ENCODE results near the gene CTBP1.
A peak's percentile ranks its signal among the peaks of the same experiment; 100 is the strongest.

The CTBP1 gene

GRCh38 chr4:1265351-1265750 is 16.4 kb upstream of the CTBP1 start:
- DNase-seq (ENCODE audit: insufficient read length, low spot score) (no peak), FAIRE-seq (no peak)
- TF ChIP-seq POLR2AphosphoS5 (IDR thresholded peaks at IDR 0.05; ENCODE audit: low read depth, low read length) = no peak
- TF ChIP-seq TAF1 (IDR thresholded peaks at IDR 0.05; ENCODE audit: low read depth, low read length) = no peak
- no peak for TF ChIP-seq PAX5 (IDR thresholded peaks at IDR 0.05; ENCODE audit: insufficient read depth, low read length, severe bottlenecking)
- TF ChIP-seq SPI1 (IDR thresholded peaks at IDR 0.05; ENCODE audit: low read depth, low read length) = no peak
- TF ChIP-seq POLR2A (IDR thresholded peaks at IDR 0.05; ENCODE audit: low read depth, low read length) = no peak
- no peak for TF ChIP-seq POU2F2 (IDR thresholded peaks at IDR 0.05; ENCODE audit: low read depth, low read length)

DNA sequence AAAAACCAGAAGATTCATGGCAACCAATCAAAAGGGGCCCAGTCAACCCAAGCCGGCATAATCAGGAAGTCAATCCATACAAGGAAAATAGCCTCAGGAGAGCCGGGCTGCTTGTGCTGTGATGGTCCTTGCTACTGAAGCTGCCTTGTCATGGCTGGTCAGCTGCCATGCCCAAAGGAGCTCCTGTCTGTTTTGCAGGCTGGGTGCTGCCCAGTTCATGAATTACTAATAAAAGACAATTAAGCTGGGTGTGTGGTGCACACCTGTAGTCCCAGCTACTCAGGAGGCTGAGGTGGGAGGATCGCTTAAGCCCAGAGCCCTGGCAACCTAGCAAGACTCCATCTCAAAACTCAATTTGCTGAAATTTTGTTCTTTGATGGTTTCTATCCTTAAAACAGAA is 16.0 kb upstream of the CTBP1 start:
- DNase-seq (ENCODE audit: insufficient read length, low spot score) (no peak), FAIRE-seq (no peak)
- no peak for TF ChIP-seq POLR2AphosphoS5 (IDR thresholded peaks at IDR 0.05; ENCODE audit: low read depth, low read length)
- no peak for TF ChIP-seq POLR2A (IDR thresholded peaks at IDR 0.05; ENCODE audit: low read depth, low read length)
- TF ChIP-seq PAX5 (IDR thresholded peaks at IDR 0.05; ENCODE audit: insufficient read depth, low read length, severe bottlenecking) = no peak
- no peak for TF ChIP-seq TAF1 (IDR thresholded peaks at IDR 0.05; ENCODE audit: low read depth, low read length)
- TF ChIP-seq SPI1 (IDR thresholded peaks at IDR 0.05; ENCODE audit: low read depth, low read length) = no peak
- no peak for TF ChIP-seq POU2F2 (IDR thresholded peaks at IDR 0.05; ENCODE audit: low read depth, low read length)

- no peak for TF ChIP-seq SPI1 (IDR thresholded peaks at IDR 0.05; ENCODE audit: low read depth, low read length)
- TF ChIP-seq POU2F2 (IDR thresholded peaks at IDR 0.05; ENCODE audit: low read depth, low read length) = no peak
- TF ChIP-seq POLR2A (IDR thresholded peaks at IDR 0.05; ENCODE audit: low read depth, low read length) = no peak
- TF ChIP-seq TAF1 (IDR thresholded peaks at IDR 0.05; ENCODE audit: low read depth, low read length) = no peak
- no peak for TF ChIP-seq POLR2AphosphoS5 (IDR thresholded peaks at IDR 0.05; ENCODE audit: low read depth, low read length)
- TF ChIP-seq PAX5 (IDR thresholded peaks at IDR 0.05; ENCODE audit: insufficient read depth, low read length, severe bottlenecking) = no peak
- no peak for FAIRE-seq
- no peak for DNase-seq (ENCODE audit: insufficient read length, low spot score)
These were observed 12.4 kb upstream of the CTBP1 start for GRCh38 chr4:1261107-1261928.

DNA sequence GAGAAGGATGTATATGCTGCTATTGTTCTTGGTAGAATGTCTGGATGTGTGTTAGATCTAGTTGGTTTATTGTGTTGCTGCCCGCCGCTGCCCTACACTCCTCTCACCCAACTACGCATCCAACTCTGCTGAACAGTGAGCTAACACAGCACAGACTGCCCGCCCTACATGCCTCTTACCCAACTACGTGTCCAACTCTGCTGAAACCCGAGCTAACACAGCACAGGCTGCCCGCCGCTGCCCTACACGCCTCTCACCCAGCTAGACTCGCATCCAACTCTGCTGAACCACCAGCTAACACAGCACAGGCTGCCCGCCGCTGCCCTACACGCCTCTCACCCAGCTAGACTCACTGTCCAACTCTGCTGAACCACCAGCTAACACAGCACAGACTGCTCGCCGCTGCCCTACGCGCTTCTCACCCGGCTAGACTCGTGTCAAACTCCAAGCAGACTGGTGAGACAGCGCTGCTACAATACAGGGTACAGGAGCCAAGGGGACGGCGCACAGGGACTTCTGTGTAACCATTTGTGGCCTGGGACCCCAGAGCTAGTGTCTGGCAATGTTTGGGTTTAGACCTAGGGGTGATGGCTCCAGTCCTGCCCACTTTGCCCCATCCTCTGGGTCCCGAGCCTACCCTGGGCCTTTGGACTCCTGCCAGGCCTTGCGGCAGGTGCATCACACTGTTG is 11.6 kb upstream of the CTBP1 start:
- FAIRE-seq (peak; percentile 86), DNase-seq (ENCODE audit: insufficient read length, low spot score) (no peak)
- TF ChIP-seq POLR2AphosphoS5 (IDR thresholded peaks at IDR 0.05; ENCODE audit: low read depth, low read length) (no peak), SPI1 (IDR thresholded peaks at IDR 0.05; ENCODE audit: low read depth, low read length) (no peak), TAF1 (IDR thresholded peaks at IDR 0.05; ENCODE audit: low read depth, low read length) (no peak), PAX5 (IDR thresholded peaks at IDR 0.05; ENCODE audit: insufficient read depth, low read length, severe bottlenecking) (no peak), POU2F2 (IDR thresholded peaks at IDR 0.05; ENCODE audit: low read depth, low read length) (no peak), POLR2A (IDR thresholded peaks at IDR 0.05; ENCODE audit: low read depth, low read length) (no peak)

- DNase-seq (ENCODE audit: insufficient read length, low spot score) (no peak), FAIRE-seq (no peak)
- TF ChIP-seq POU2F2 (IDR thresholded peaks at IDR 0.05; ENCODE audit: low read depth, low read length) = no peak
- TF ChIP-seq POLR2AphosphoS5 (IDR thresholded peaks at IDR 0.05; ENCODE audit: low read depth, low read length) = no peak
- TF ChIP-seq POLR2A (IDR thresholded peaks at IDR 0.05; ENCODE audit: low read depth, low read length) = no peak
- no peak for TF ChIP-seq PAX5 (IDR thresholded peaks at IDR 0.05; ENCODE audit: insufficient read depth, low read length, severe bottlenecking)
- TF ChIP-seq SPI1 (IDR thresholded peaks at IDR 0.05; ENCODE audit: low read depth, low read length) = no peak
- no peak for TF ChIP-seq TAF1 (IDR thresholded peaks at IDR 0.05; ENCODE audit: low read depth, low read length)
These were observed 11.0 kb upstream of the CTBP1 start for GRCh38 chr4:1259966-1260365.

DNA sequence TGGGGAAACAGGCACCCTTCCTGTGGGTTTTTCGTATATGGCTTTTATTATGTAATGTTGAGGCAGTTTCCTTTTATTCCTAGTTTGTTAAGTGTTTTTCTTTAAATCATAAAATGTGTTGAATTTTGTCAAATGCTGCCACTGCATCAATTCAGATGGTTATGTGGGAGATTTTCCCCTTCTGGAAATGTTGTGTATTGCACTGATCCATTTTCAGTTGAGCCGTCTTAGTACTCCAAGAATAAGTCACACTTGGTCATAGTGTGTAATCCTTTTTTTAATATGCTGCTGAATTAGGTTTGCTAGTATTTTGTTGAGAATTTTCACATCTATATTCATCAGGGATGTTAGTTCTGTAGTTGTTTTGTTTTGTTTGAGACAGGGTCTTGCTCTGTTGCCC is 9.5 kb upstream of the CTBP1 start:
- DNase-seq (ENCODE audit: insufficient read length, low spot score) (no peak), FAIRE-seq (no peak)
- TF ChIP-seq PAX5 (IDR thresholded peaks at IDR 0.05; ENCODE audit: insufficient read depth, low read length, severe bottlenecking) (no peak), SPI1 (IDR thresholded peaks at IDR 0.05; ENCODE audit: low read depth, low read length) (no peak), POLR2A (IDR thresholded peaks at IDR 0.05; ENCODE audit: low read depth, low read length) (no peak), POLR2AphosphoS5 (IDR thresholded peaks at IDR 0.05; ENCODE audit: low read depth, low read length) (no peak), POU2F2 (IDR thresholded peaks at IDR 0.05; ENCODE audit: low read depth, low read length) (no peak), TAF1 (IDR thresholded peaks at IDR 0.05; ENCODE audit: low read depth, low read length) (no peak)

GRCh38 chr4:1255699-1256098 is 6.8 kb upstream of the CTBP1 start:
- TF ChIP-seq POU2F2 (IDR thresholded peaks at IDR 0.05; ENCODE audit: low read depth, low read length) (no peak), TAF1 (IDR thresholded peaks at IDR 0.05; ENCODE audit: low read depth, low read length) (no peak), POLR2A (IDR thresholded peaks at IDR 0.05; ENCODE audit: low read depth, low read length) (no peak)
- FAIRE-seq = no peak
- DNase-seq (ENCODE audit: insufficient read length, low spot score) = no peak

DNA sequence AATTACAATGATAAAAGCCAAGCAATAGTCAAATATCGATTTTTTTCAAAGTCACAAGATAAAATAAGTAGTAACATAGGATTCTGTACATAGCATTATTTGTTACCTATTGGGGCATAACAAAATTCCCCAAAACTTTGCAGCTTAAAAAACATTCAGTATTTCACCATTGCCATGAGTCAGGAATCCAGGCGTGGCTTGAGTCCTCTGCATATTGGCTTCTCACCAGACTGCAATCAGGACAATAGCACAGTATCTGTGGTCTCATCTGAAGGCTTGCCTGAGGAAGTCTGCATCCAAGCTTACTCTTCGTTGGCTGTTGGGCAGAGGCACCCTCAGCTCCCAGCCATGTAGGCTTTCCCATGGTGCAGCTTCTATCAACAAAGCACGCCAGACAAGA is 6.2 kb upstream of the CTBP1 start:
- FAIRE-seq = no peak
- TF ChIP-seq TAF1 (IDR thresholded peaks at IDR 0.05; ENCODE audit: low read depth, low read length) (no peak), SPI1 (IDR thresholded peaks at IDR 0.05; ENCODE audit: low read depth, low read length) (no peak), POU2F2 (IDR thresholded peaks at IDR 0.05; ENCODE audit: low read depth, low read length) (no peak)
- no peak for DNase-seq (ENCODE audit: insufficient read length, low spot score)

- DNase-seq (ENCODE audit: insufficient read length, low spot score) (no peak), FAIRE-seq (no peak)
- TF ChIP-seq POU2F2 (IDR thresholded peaks at IDR 0.05; ENCODE audit: low read depth, low read length) = no peak
These were observed 4.9 kb upstream of the CTBP1 start for GRCh38 chr4:1253831-1254230.

GRCh38 chr4:1252928-1253492 is 4.1 kb upstream of the CTBP1 start:
- TF ChIP-seq POU2F2 (IDR thresholded peaks at IDR 0.05; ENCODE audit: low read depth, low read length) (no peak), POLR2AphosphoS5 (IDR thresholded peaks at IDR 0.05; ENCODE audit: low read depth, low read length) (no peak), POLR2A (IDR thresholded peaks at IDR 0.05; ENCODE audit: low read depth, low read length) (no peak), TAF1 (IDR thresholded peaks at IDR 0.05; ENCODE audit: low read depth, low read length) (no peak), PAX5 (IDR thresholded peaks at IDR 0.05; ENCODE audit: insufficient read depth, low read length, severe bottlenecking) (no peak), SPI1 (IDR thresholded peaks at IDR 0.05; ENCODE audit: low read depth, low read length) (no peak)
- no peak for DNase-seq (ENCODE audit: insufficient read length, low spot score)
- no peak for FAIRE-seq

All from GM12891 (cell line).